AML-193 (cell line): ENCODE data around the gene CAD.
"Not testable (repeated sequence)": the region's sequence is repeated elsewhere in the genome, so short reads cannot be mapped to it uniquely, and the experiment has no call there.

Source experiments
- DNase-seq, 2 experiments: peaks; one replicate each; lab custom pipeline; 2025; lab: John Stamatoyannopoulos, UW

Gene CAD

DNA sequence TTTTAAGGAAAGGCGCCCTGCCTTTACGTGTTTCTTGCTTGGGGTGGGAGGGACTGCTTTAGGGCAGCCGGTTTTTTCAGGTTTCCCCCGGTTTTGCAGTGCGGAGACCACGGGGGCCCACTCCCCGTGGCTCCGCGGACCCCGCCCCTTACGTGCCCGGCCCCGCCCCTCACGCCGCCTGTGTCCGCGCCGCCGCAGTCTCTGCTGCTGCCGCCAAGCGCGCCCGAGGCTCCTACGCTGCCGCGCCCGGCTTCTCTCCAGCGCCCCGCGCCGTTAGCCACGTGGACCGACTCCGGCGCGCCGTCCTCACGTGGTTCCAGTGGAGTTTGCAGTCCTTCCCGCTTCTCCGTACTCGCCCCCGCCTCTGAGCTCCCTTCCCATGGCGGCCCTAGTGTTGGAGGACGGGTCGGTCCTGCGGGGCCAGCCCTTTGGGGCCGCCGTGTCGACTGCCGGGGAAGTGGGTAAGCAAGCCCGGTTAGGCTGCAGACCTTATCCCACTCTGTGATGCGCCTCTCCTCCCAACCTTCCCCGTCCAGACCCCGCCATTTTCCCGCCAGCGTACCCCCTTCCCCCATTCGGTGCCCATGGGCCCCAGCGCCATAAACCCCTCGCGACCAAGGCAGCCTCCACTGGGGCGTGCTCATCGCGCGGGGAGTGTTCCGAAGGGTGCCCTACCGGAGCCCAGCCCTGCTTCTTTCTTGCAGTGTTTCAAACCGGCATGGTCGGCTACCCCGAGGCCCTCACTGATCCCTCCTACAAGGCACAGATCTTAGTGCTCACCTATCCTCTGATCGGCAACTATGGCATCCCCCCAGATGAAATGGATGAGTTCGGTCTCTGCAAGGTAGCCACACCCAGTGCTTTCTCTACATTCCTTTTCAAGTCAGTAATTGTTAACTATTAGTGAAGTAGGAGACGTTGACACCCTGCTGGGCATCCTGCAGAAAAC lies at the start of gene CAD:
CAD (plus strand) TSS at position 197 of the 949 bp plus-strand sequence; CDS start at position 380, 183 bp downstream.
- DNase-seq, result peak; percentile 90 to 92

DNA sequence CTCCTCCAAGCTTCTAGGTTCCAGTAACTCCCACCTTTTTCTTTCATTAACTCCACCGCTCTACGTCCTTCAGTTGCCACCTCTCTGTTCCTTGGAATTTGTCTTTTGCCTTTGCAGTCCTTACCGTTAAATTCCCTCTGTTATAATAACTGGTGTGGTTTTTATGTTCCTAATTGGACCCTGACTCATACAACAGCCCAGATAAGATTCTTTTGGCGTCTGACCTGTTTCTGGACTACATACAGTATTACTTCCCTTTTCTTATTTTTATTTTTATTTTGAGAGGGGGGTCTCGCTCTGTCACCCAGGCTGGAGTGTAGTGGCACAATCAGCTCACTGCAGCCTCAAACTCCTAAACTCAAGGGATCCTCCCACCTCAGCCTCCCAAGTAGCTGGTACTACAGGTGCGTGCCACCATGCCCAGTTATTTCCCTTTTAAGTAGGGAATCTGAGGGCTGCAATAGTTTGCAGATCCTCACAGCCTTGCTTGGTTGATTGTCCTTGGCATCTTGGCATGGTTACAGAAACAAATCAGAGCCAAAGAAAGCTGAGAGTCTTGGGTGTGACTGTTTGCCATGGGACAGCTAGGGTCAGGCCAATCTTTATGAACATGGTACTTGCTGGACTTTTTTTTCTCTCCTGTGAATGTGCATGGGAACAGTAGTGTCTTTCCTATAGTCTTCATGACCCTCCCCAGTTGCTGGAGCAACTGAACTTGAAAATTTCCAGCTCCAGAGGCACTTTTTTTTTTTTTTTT lies 46.4 kb upstream of the CAD start:
- DNase-seq, result no peak

DNA sequence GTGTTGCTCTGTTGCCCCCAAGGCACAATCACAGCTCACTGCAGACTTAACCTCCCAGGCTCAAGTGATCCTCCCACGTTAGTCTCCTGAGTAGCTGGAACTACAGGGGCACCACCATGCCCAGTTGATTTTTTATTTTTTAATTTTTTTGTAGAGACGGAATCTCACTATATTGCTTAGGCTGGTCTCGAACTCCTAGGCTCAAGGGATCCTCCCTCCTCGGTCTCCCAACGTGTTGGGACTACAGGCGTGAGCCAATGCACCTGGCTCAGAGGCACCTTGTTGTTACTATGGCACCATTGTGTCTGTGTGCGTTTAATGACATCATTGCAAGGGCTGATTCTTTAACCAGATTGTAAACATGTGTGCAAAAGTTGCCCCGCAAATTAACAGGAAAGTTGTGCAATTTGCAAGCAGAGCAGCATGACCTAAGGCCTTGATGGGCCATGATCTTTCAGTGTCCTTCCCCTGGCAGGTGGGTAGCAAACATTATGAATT lies 45.8 kb upstream of the CAD start:
- DNase-seq, result no peak

DNA sequence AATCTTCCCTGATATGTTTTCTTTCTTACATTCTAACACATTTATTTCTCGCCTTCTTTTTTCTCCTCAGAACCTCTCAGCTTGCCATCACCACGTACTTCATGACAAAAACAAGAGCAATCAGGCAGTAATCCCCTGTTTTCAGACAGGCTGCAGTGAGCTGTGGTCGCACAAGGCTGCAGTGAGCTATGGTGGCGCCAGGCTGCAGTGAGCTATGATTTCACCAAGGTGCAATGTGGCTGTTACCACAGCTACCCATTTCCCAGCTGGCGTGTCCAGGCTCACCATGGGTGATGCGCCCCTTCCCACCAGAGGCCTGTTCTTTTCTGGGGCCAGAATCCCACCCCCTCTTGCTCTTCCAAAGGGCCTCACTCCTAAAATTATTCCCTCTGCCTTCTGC lies 42.5 kb upstream of the CAD start:
- DNase-seq, result no peak

DNA sequence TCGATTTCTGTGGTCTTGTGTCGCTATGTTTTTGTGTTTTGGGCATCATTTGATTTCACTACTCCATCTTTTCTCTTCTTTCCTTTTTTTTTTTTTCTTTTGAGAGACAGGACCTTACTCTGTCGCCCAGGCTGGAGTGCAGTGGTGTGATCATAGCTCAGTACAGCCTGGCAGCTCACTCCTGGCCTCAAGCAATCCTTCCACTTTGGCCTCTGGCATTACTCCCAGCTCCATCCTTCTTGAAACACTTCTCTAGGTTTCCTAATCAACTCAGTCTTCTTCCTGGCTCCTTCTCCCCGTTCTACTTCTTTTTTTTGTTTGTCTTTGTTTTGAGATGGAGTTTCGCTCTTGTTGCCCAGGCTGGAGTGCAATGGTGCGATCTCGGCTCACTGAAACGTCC lies 41.8 kb upstream of the CAD start:
- no peak for DNase-seq

DNA sequence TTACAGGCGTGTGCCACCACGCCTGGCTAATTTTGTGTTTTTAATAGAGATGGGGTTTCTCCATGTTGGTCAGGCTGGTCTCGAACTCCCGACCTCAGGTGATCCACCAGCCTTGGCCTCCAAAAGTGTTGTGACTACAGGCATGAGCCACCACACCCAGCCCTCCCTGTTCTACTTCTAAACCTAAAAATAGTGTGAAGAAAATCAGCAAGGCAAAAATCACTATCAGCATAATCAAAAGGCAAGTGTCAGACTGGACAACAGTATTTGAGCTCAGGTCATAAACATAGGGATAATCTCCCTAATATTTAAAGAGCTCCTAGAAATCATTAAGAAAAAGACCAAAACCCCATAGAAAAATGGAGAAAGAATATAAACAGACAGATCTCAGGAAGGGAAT lies 41.4 kb upstream of the CAD start:
- not testable (repeated sequence) for DNase-seq

DNA sequence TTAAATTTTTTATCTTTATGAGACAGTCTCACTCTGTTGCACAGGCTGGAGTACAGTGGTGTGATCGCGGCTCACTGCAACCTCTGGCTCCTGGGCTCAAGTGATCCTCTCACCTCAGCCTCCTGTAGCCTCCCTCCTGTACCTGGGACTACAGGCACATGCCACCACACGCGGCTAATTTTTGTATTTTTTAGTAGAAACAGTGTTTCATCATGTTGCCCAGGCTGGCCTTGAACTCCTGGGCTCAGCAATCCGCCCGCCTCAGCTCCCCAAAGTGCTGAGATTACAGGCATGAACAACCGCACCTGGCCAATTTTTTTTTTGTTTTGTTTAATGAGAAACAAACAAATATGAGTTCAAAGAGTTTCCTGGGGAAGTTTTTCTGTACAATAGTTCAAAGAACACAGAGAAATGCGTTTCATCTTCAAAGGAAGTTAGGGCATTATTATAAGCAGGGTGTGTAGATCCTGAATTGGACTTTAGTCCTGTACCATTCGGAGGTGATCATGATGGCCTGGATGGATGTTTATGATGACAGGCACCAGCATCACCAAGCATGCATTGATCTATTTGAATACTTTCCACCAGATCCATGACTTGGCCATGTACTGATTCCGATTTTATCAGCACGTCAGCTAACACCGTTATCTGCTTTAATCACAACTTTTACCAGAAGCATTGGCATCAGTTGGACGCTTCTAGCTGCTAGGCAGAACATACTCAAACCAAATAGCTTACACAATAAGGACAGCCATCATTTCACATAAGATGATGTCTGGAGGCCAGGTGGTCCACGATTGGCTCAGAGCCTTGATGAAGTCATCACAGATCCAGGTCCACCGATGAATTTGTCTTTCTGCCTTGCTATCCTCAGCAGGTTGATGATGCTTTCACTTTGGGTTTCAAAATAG lies 39.5 kb upstream of the CAD start:
- no peak for DNase-seq

DNA sequence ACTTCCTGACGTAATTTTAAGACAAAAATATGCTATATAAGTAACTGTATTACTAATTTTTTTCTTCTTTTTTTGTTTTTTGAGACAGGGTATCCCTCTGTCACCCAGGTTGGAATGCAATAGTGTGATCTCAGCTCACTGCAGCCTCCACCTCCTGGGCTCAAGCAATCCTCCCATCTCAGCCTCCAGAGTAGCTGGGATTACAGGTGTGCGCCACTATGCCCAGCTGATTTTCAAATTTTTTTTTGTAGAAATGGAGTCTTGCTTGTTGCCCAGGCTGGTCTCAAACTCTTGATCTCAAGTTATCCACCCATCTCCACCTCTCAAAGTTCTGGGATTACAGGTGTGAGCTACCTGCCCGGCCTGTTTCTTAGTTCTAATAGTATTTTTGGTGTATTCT lies 38.7 kb upstream of the CAD start:
- no peak for DNase-seq

DNA sequence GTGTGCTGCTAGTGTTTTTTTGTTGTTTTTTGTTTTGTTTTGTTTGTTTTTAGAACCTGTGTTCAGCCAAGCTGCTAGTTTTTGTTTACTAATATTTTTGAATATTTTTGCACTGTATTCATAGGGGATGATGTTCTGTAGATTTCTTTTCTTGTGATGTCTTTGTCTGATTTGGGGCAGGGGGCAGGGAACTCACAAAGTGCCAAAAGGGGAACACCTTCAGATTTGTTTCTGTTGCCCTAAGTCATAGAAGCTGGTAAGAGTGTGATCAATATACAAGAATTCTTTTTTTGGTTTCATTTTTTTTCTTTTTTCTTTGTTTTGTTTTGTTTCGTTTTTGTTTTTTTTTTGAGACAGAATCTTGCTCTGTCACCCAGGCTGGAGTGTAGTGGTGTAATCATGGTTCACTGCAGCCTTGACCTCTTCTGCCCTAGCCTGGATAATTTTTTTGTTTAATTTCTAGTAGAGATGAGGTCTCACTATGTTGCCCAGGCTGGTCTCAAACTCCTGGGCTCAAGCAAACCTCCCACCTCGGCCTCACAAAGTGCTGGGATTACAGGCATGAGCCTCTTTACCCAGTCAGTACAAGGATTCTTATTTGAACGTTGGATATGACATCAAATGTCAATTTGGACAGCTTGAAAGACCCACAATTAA lies 37.7 kb upstream of the CAD start:
- no peak for DNase-seq

DNA sequence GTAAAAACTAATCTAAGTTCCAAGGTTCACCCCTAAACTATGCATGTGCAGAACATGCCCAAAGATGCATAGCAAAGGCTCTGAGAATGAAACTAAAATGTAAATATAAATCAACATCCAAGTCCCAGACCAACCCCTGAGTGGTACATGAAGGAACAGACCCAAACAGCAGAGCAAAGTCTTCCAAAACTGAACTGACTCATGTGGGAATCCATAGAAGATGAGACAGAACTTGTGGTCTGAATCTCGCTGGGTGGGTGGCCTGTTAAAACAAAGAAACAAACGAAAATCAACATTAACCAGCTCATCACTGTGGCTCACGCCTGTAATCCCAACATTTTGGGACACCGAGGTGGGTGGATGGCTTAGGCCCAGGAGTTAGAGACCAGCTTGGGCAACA lies 34.8 kb upstream of the CAD start:
- DNase-seq, result no peak

DNA sequence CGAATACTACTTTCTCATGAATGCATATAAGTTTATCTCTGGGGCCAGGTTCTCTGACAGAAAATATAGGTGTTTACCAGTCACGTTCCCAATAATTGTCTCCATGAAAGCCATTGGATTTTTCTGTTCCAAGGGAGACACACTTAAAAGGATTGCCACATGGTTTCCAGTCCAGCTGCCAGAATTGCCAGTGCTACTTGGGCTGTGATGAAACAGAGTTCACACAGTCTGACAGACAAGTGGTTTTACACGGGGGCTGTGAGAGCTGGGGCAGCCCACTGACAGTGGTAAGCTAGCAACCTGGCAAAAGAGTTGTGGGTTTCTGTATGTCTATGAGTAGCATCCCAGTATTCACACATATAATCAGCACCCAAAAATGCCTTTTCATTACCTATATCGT lies 33.1 kb upstream of the CAD start:
- DNase-seq, result no peak

DNA sequence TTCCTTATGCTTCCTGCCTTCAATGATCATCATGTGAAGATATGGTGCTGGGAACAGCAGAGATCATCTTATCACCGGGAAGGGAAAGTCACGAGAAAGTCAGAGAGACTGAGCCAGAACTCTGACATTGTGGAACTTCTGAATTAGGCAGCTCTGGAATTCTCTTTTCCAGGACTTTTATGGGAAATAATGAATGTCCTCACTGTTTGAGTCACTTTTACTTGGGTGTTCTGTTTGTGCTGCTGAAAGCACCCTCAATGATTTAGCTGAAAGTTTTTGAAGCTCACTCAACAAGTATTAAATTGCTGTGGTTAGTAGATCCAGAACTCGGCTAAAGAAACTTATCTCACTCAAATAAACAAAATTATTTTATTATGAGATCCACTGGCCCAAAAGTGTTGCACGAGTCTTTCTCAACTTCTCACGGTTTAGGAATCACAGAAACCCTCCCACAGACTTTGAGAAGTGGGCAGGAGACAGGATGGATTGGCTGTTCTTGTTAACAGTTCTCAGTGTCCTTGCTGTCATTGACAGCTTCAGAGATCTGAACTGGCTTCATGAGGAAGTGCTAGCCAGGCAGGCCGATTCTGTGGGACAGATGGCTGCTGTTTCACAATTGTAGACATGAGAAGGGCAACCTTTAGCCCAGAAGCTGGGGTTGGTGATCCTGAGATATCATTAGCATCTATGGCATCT lies 31.7 kb upstream of the CAD start:
- DNase-seq, result peak; percentile 66 to 78

DNA sequence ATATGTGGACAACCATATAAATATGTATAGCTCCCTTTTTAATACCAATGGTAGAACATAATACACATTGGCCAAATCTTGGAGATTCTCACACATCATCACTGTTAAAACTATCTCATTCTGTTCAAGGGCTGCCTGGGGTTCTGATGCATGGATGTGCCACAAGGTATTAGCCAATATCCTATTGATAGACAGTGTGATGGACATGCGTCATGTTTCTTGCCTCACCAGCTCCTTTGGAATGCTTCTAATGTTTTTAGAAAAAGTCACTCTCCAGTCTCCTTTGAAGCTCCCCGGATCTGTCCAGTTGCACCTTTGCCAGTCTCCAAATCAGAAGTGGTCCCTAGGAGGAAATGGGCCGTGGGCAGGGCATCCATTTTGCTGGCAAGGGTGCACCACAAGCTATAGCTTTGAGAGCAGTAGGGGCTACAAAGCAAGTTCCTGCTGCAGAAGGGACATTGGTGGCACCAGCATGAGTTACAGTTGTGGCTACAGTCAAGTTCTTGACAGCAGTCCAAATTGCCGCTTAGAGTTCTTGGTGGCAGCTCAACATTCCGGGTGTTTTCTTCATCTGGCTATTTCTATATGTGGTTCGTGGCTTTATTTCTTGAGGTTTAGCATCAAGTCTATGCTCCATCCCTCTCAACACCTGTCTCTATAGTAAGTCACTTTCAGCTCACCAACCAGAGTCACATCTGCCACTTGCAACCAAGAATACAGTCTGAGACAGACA lies 30.4 kb upstream of the CAD start:
- no peak for DNase-seq

DNA sequence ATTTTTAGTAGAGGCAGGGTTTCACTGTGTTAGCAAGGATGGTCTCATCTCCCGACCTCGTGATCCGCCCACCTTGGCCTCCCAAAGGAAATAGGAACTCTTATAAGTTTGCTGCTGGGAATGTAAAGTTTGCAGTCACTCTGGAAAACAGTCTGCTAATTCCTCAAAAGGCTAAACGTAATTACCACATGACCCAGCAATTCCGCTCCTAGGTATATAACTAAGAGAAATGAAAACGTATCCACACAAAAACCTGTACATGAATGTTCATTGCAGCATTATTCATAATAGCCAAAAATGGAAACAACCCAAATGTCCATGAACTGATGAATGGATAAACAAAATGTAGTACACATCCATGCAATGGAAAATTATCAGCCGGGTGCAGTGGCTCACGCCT lies 27.2 kb upstream of the CAD start:
- no peak for DNase-seq

DNA sequence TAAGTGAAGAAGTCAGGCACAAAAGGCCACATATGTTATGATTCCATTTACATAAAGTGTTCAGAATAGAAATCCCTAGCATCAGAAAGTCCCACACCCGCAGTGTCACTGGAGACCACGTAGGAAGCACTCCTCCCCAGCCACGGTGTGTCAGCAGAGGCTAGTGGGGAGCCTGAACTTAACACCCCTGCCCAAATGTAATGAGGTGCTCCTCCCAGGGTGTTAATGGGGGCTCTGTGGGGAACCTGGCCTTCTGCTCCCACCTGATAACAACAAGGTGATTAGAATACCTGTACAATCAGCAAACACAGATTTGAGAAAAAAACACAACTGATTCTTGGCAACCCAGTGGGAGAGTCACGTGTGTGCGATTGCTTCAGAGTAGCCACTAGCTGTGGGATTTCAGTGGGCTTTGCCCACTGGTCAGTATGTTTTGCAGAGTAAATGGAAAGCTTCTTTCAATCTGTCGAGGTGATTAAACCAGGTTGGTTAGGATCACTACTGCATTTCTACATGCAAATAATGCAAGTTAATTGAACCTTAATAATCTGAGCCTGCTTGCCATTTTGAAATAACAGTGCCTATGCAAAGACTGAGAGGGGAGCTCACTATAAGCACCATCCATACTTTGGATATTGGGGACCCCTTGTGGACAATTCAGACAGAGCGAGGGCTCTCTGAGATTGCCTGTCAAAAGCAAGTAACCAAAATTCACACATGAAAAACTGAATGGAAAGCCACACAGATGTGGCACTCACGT lies 25.9 kb upstream of the CAD start:
- DNase-seq, result peak; percentile 64 to 73

DNA sequence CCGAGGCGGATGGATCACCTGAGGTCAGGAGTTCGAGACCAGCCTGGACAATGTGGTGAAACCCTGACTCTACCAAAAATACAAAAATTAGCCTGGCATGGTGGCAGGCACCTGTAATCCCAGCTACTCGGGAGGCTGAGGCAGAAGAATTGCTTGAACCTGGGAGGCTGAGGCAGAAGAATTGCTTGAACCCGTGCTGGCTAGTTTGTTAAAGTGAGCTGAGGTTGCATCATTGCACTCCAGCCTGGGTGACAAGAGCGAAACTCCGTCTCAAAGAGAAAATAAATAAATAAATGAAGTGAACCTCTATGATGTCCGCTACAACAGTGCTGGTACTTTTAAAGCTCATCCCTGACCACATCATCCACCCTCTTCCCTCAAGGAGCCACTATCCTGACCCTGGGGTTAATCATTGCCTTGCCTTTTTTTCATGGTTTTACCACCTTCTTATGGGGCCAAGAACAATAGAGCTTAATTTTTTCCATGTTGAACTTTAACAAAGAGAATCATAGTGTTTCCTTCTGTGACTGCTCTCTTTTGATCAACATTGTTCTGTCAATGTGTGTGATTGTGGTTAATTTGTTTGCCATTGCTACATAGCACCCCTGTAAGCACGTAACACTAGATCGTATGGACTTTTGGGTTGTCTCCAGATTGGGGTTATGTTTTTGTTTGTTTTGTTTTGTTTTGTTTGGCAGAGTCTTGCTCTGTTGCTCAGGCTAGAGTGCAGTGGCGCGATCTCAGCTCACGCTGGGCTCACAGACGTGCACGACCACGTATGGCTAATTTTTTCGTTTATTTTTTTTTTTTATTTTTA lies 22.4 kb upstream of the CAD start:
- no peak for DNase-seq

DNA sequence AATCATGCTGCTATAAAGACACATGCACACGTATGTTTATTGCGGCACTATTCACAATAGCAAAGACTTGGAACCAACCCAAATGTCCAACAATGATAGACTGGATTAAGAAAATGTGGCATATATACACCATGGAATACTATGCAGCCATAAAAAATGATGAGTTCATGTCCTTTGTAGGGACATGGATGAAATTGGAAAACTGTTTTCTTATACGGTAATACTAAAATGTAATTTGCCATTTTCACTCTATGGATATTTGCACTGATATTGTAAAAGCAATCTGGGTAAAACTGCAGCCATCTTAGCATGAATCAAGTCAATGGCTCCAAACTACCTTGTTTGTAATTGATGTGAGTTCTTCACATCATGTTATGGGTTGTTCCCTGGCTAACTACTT lies 21.4 kb upstream of the CAD start:
- not testable (repeated sequence) for DNase-seq

DNA sequence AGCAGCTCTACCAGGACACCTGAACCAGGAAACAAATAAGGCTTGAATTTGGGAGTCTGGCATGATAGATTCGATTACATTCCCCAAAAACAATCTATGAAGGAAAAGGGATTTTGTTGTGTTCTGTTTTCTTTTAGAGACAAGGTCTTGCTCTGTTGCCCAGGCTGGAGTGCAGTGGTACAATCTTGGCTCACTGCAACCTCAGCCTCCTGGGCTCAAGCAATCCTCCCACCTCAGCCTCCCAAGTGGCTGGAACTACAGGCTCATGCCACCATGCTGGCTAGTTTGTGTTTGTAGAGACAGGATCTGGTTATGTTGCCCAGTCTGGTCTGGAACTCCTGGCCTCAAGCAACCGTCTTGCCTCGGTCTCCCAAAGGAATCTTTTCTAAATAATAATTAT lies 19.1 kb upstream of the CAD start:
- not testable (repeated sequence) for DNase-seq
